ENCODE results near the gene DNAJC24. TPM values are rescaled to one million over a fixed set of nuclear protein-coding genes. Genes with fewer than 3 reads are reported as not detected.

The DNAJC24 gene
- total and polyA plus RNA-seq, 9 of the 15 experiments (the other 6 are each of a cell fraction or from before 2014, with no cell fraction given) = 12.2 to 31.9 (median 16.9) TPM

DNA sequence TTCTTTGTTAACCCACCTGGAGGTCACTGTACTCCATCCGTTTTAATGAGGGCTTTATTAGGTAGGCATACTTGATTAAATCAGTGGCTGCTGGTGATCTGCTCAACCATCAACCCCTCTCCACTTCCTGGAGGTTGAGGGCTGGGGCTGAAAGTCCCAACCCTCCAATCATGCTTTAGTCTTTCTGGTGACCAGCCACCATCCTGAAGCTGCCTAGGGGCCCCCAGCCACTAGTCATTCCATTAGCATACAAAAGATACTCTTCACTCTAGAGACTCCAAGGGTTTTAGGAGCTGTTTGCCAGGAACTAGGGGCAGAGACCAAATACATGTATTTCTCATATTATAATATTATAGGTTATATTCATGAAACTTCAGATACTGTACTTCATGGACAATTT lies 13.5 kb downstream of the DNAJC24 start (continued):
- TF ChIP-seq MYC (IDR thresholded peaks at IDR 0.05; ENCODE audit: low read depth, low read length) (no peak), MYC (CRISPR knock-in tag; IDR thresholded peaks at IDR 0.05; ENCODE audit: borderline replicate concordance, low read depth) (no peak), KHSRP (IDR thresholded peaks at IDR 0.05) (no peak)

DNA sequence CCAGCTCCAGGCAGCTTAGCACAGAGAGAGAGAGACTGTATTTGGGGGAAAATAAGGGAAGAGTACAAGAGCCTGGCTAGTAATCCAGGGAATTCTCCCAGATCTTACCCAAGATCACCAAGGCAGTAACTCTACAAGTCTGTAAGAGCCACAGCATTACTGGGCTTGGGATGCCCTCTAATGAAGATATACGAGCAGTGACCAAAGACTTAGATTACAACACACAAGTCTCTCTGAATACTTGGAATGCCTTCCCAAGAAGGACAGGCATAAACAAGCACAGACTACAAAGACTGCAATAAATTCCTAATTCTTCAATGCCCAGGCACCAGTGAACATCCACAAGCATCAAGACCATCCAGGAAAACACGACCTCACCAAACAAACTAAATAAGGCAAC lies 17.7 kb downstream of the DNAJC24 start:
- 87% methylated on average over 2 of the region's 2 CpGs for WGBS (ENCODE audit: insufficient coverage, low coverage, missing lambda C conversion rate)
- H4K20me1 ChIP-seq (replicated peaks; ENCODE audit: control insufficient read depth, insufficient read depth, low read length) = no peaks in the 10 kb centered on the region
- H3K9me1 ChIP-seq (ENCODE audit: control insufficient read depth, insufficient read depth, low read length) = no peaks in the 10 kb centered on the region
- no peaks in the 10 kb centered on the region for H3K79me2 ChIP-seq (ENCODE audit: control insufficient read depth, insufficient read depth, low read length)
- H3K4me1 ChIP-seq (replicated peaks in 1 of 2; ENCODE audit: control insufficient read depth in 2 of 2, insufficient read depth in 2 of 2, low read length in 2 of 2) = no peaks in the 10 kb centered on the region
- H3K9ac ChIP-seq (ENCODE audit: insufficient read depth in 1 of 2, low read depth in 2 of 2, low read length in 2 of 2) = no peak overlapping the region
- DNase-seq (ENCODE audit: extremely low read depth in 1 of 4, low spot score in 3 of 4) = no peak
- H3K4me2 ChIP-seq (ENCODE audit: insufficient read depth, low read length) = no peak overlapping the region
- no TSS peak for BruUV-seq (replicated peaks)
- H3K9me3 ChIP-seq (replicated peaks; ENCODE audit: control insufficient read depth, insufficient read depth, low read depth, low read length) = no peaks in the 10 kb centered on the region
- peaks cover 4% of the 10 kb centered on the region; the same call in 2 of the 3 replicates for H3K36me3 ChIP-seq (ENCODE audit: control insufficient read depth, insufficient read depth, low read length)
- no peak for FAIRE-seq
- in situ Hi-C loops (cut with MboI) = no loop called here
- TF ChIP-seq ZBTB1 (CRISPR knock-in tag; IDR thresholded peaks at IDR 0.05; ENCODE audit: borderline replicate concordance, low read depth) = no peak
- TF ChIP-seq, protein P1, sequence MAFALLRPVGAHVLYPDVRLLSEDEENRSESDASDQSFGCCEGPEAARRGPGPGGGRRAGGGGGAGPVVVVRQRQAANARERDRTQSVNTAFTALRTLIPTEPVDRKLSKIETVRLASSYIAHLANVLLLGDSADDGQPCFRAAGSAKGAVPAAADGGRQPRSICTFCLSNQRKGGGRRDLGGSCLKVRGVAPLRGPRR (CRISPR knock-in tag; IDR thresholded peaks at IDR 0.05) = no peak
- TF ChIP-seq ERF (CRISPR knock-in tag; IDR thresholded peaks at IDR 0.05) = no peak
- TF ChIP-seq RBM17 (IDR thresholded peaks at IDR 0.05; ENCODE audit: borderline replicate concordance, low read depth, low read length) = no peak
- no peak for TF ChIP-seq YBX1 (IDR thresholded peaks at IDR 0.05)
- no peak for TF ChIP-seq ARID3B (CRISPR knock-in tag; IDR thresholded peaks at IDR 0.05; ENCODE audit: borderline replicate concordance)
- no peak for TF ChIP-seq ZNF121 (CRISPR knock-in tag; conservative IDR thresholded peaks at IDR 0.05)
- no peak for TF ChIP-seq NCOR1 (IDR thresholded peaks at IDR 0.05)
- no peak for TF ChIP-seq ZBTB8A (IDR thresholded peaks at IDR 0.05; ENCODE audit: partially characterized antibody)
- TF ChIP-seq ZKSCAN1 (IDR thresholded peaks at IDR 0.05; ENCODE audit: low read depth, low read length) = no peak
- TF ChIP-seq SPI1 (IDR thresholded peaks at IDR 0.05; ENCODE audit: borderline replicate concordance, low read depth, low read length) = no peak
- TF ChIP-seq ETV1 (tag; conservative IDR thresholded peaks at IDR 0.05; ENCODE audit: low read depth) = no peak
- no peak overlapping the region for H2AFZ ChIP-seq (ENCODE audit: low read depth, low read length)
- intact Hi-C loops (cut with micrococcal nuclease) = no loop called here
- CTCF ChIA-PET (ENCODE audit: low intra/inter-chr PET ratio) = interaction anchor here (0.6 kb wide), 1 partner anchor 10 kb away, joined by 5 read pairs; no protein-coding TSS in a partner anchor
- H3K27me3 ChIP-seq (ENCODE audit: control insufficient read depth in 2 of 2, insufficient read depth in 2 of 2, low read length in 2 of 2) = no peaks in the 10 kb centered on the region
- no peak overlapping the region for H3K27ac ChIP-seq (ENCODE audit: extremely low read depth, low read depth, low read length)
- POLR2A ChIA-PET = no interaction called here
- no peak overlapping the region for H3K4me3 ChIP-seq
- no peak for ATAC-seq

All from K562 (cell line).